HCT116 (cell line): ENCODE measurements around the gene SPON1. TPM values are rescaled to one million over a fixed set of nuclear protein-coding genes. Genes with fewer than 3 reads are reported as not detected.

Source experiments
- ATAC-seq: fragments of 200-7000 bp; cut with Tn5 transposase; 2 replicates; pipeline ENCODE4 v1.9.1; 2020; ENCODE audit warnings: mild to moderate bottlenecking, moderate library complexity
- BruUV-seq: library from RNA; stranded (reverse); fragments of 400-500 nt; replicated peaks from 2 replicates; lab custom pipeline; 2021; lab: Mats Ljungman, UMichigan
- CTCF ChIA-PET: fragments of 300-600 bp; sonication (Branson Sonifier 250); formaldehyde crosslinking; loops from one replicate; lab custom pipeline; 2021; ENCODE audit warnings: antibody characterized with exemption; lab: Charles Lee
- POLR2A ChIA-PET: fragments of 300-600, 350-600 bp; sonication (Branson Sonifier 250); formaldehyde crosslinking; loops from one replicate; lab custom pipeline; 2021; ENCODE audit warnings: antibody characterized with exemption; lab: Charles Lee
- RAD21 ChIA-PET, 2 experiments: fragments of 300-600 bp; sonication (Branson Sonifier 250); formaldehyde crosslinking; loops; one replicate each; lab custom pipeline; 2023; ENCODE audit warnings: low total read pairs in 2 of 2; ENCODE audit not compliant: uncharacterized antibody in 2 of 2, unreplicated experiment in 2 of 2, low non-redundant PET in 1 of 2; lab: Charles Lee
- DNase-seq: peaks from one replicate; pipeline ENCODE4 v3.0.0-alpha.2; 2010; ENCODE audit warnings: low read depth, low spot score
- H2AFZ ChIP-seq: fragments of 200-600 bp; shearing (Covaris generic), sonication (generic); 2 replicates; pipeline ENCODE4 v1.6.1; 2017; ENCODE audit warnings: low read depth, mixed run types, mixed read lengths, antibody characterized with exemption, low read length; ENCODE audit not compliant: poor library complexity, severe bottlenecking
- H3K27ac ChIP-seq: 2 replicates; pipeline ENCODE4 v1.5.1; 2012; ENCODE audit warnings: low read depth, low read length
- H3K27me3 ChIP-seq: fragments of 200-600 bp; sonication (generic); 2 replicates; pipeline ENCODE4 v1.6.1; 2016; ENCODE audit warnings: mixed run types, low read length, mixed read lengths; ENCODE audit not compliant: insufficient read depth
- H3K36me3 ChIP-seq, 2 experiments: fragments of 200-500 bp in 1 of 2; fragments of 200-600 bp in 1 of 2; sonication (Bioruptor generic) in 1 of 2; sonication (generic) in 1 of 2; 2 replicates each; pipeline versions ENCODE4 v1.5.1 to v1.6.1; 2014 to 2016; ENCODE audit warnings: low read length in 2 of 2, inconsistent platforms in 1 of 2, mixed read lengths in 1 of 2, mixed run types in 1 of 2; ENCODE audit not compliant: insufficient read depth in 2 of 2, control insufficient read depth in 1 of 2
- H3K4me1 ChIP-seq, 2 experiments: fragments of 200-600 bp in 1 of 2; sonication (generic) in 1 of 2; 2 replicates each; pipeline versions ENCODE4 v1.5.1 to v1.6.1; 2012 to 2017; ENCODE audit warnings: low read length in 2 of 2, inconsistent platforms in 1 of 2, mild to moderate bottlenecking in 1 of 2, mixed read lengths in 1 of 2, mixed run types in 1 of 2, moderate library complexity in 1 of 2; ENCODE audit not compliant: insufficient read depth in 2 of 2, control insufficient read depth in 1 of 2
- H3K4me2 ChIP-seq: fragments of 200-600 bp; sonication (generic); 2 replicates; pipeline ENCODE4 v1.6.1; 2017; ENCODE audit warnings: mixed run types, low read length, mixed read lengths
- H3K4me3 ChIP-seq, 2 experiments: fragments of 200-600 bp in 1 of 2; sonication (generic) in 1 of 2; replicated peaks in 1 of 2; 2 replicates each; pipeline ENCODE4 v1.5.1; 2011 to 2016; ENCODE audit warnings: low read length in 2 of 2, control low read depth in 1 of 2, low read depth in 1 of 2, mild to moderate bottlenecking in 1 of 2, mixed read lengths in 1 of 2, mixed run types in 1 of 2
- H3K79me2 ChIP-seq: fragments of 200-600 bp; sonication (generic); 2 replicates; pipeline ENCODE4 v1.6.1; 2017; ENCODE audit warnings: mild to moderate bottlenecking, mixed run types, low read length, moderate library complexity, mixed read lengths; ENCODE audit not compliant: insufficient read depth
- H3K9ac ChIP-seq: fragments of 200-600 bp; sonication (generic); 2 replicates; pipeline ENCODE4 v1.6.1; 2016; ENCODE audit warnings: low read length, mixed read lengths
- H3K9me2 ChIP-seq: fragments of 200-600 bp; sonication (generic), shearing (Covaris generic); 2 replicates; pipeline ENCODE4 v1.6.1; 2017; ENCODE audit warnings: mixed run types, mild to moderate bottlenecking, moderate library complexity; ENCODE audit not compliant: insufficient read depth
- H3K9me3 ChIP-seq, 2 experiments: fragments of 200-500 bp in 1 of 2; fragments of 200-600 bp in 1 of 2; sonication (Bioruptor generic) in 1 of 2; sonication (generic) in 1 of 2; 2 replicates each; pipeline ENCODE4 v1.6.1; 2014 to 2017; ENCODE audit warnings: low read length in 2 of 2, mixed read lengths in 2 of 2, inconsistent platforms in 1 of 2, low read depth in 1 of 2, mild to moderate bottlenecking in 1 of 2, mixed run types in 1 of 2, moderate library complexity in 1 of 2; ENCODE audit not compliant: control insufficient read depth in 1 of 2, insufficient read depth in 1 of 2
- H4K20me1 ChIP-seq: fragments of 200-600 bp; sonication (generic), shearing (Covaris generic); 2 replicates; pipeline ENCODE4 v1.6.1; 2017; ENCODE audit warnings: mixed run types, mild to moderate bottlenecking, moderate library complexity; ENCODE audit not compliant: insufficient read depth
- ATF3 ChIP-seq: IDR thresholded peaks from 2 replicates; pipeline ENCODE4 v1.6.1; 2012
- CBX3 ChIP-seq: IDR thresholded peaks from 2 replicates; pipeline ENCODE4 v1.6.1; 2012; ENCODE audit warnings: low read depth
- CEBPB ChIP-seq: IDR thresholded peaks from 2 replicates; pipeline ENCODE4 v1.6.1; 2012; ENCODE audit warnings: low read depth
- EGR1 ChIP-seq: IDR thresholded peaks from 2 replicates; pipeline ENCODE4 v1.6.1; 2012; ENCODE audit warnings: low read depth
- ELF1 ChIP-seq: IDR thresholded peaks from 2 replicates; pipeline ENCODE4 v1.6.1; 2012; ENCODE audit warnings: low read depth, borderline replicate concordance
- EZH2 ChIP-seq: fragments of 200-600 bp; sonication (generic); IDR thresholded peaks from 2 replicates; pipeline ENCODE4 v1.6.1; 2017; ENCODE audit warnings: antibody characterized with exemption, mixed run types
- EZH2phosphoT487 ChIP-seq: fragments of 200-600 bp; IDR thresholded peaks from 2 replicates; pipeline ENCODE4 v1.6.1; 2018; ENCODE audit warnings: antibody characterized with exemption, borderline replicate concordance
- FOSL1 ChIP-seq: IDR thresholded peaks from 2 replicates; pipeline ENCODE4 v1.6.1; 2012; ENCODE audit warnings: low read depth
- JUND ChIP-seq: IDR thresholded peaks from 2 replicates; pipeline ENCODE4 v1.6.1; 2012
- POLR2AphosphoS5 ChIP-seq: IDR thresholded peaks from 2 replicates; pipeline ENCODE4 v1.6.1; 2011; ENCODE audit warnings: mild to moderate bottlenecking, low read depth, low read length, moderate library complexity
- RAD21 ChIP-seq: IDR thresholded peaks from 2 replicates; pipeline ENCODE4 v1.6.1; 2012; ENCODE audit warnings: low read depth, mild to moderate bottlenecking
- SIN3A ChIP-seq: IDR thresholded peaks from 2 replicates; pipeline ENCODE4 v1.6.1; 2012; ENCODE audit warnings: low read depth
- SRF ChIP-seq: IDR thresholded peaks from 2 replicates; pipeline ENCODE4 v1.6.1; 2012; ENCODE audit warnings: low read depth
- TCF7L2 ChIP-seq: IDR thresholded peaks from 2 replicates; pipeline ENCODE4 v1.7.0; 2011; ENCODE audit warnings: borderline replicate concordance, inconsistent platforms; ENCODE audit not compliant: insufficient read depth, insufficient read length; ENCODE audit errors: extremely low read depth
- YY1 ChIP-seq: IDR thresholded peaks from 2 replicates; pipeline ENCODE4 v1.6.1; 2011; ENCODE audit warnings: low read length, low read depth, moderate library complexity, mild to moderate bottlenecking; ENCODE audit not compliant: insufficient replicate concordance; ENCODE audit errors: extremely low read depth
- ZBTB33 ChIP-seq: IDR thresholded peaks from 2 replicates; pipeline ENCODE4 v1.6.1; 2011; ENCODE audit warnings: mild to moderate bottlenecking, low read length, moderate library complexity; ENCODE audit not compliant: insufficient replicate concordance; ENCODE audit errors: extremely low read depth
- ZFX ChIP-seq: fragments of 450-650 bp; IDR thresholded peaks from 2 replicates; pipeline ENCODE4 v1.6.1; 2017
- ZNF274 ChIP-seq: fragments of 200-500 bp; sonication (Bioruptor generic); IDR thresholded peaks from 2 replicates; pipeline ENCODE4 v1.6.1; 2014; ENCODE audit warnings: mild to moderate bottlenecking, low read depth, low read length, inconsistent platforms
- intact Hi-C: fragments of 100-400 bp; cut with micrococcal nuclease; formaldehyde crosslinking; loops from 2 replicates; pipeline ENCODE4 v1.10.0; 2022
- total RNA-seq: library from RNA; stranded (reverse); gene quantifications from one replicate; pipeline ENCODE4 v1.2.1, GENCODE V29; 2021; ENCODE audit not compliant: unreplicated experiment
- TF ChIP-seq, protein P1 (sequence below), 3 experiments: fragments of 200-600 bp in 1 of 3; sonication (generic) in 1 of 3; IDR thresholded peaks in 2 of 3; conservative IDR thresholded peaks in 1 of 3; 2 replicates each; pipeline ENCODE4 v1.5.1; 2012 to 2017; ENCODE audit warnings: low read depth in 2 of 3, low read length in 2 of 3, antibody characterized with exemption in 1 of 3, borderline replicate concordance in 1 of 3, control low read depth in 1 of 3, mild to moderate bottlenecking in 1 of 3, mixed read lengths in 1 of 3, mixed run types in 1 of 3, moderate library complexity in 1 of 3; ENCODE audit not compliant: insufficient read depth in 1 of 3
- TF ChIP-seq, protein P2 (sequence below): IDR thresholded peaks from 2 replicates; pipeline ENCODE4 v1.6.1; 2012

Gene SPON1
- total RNA-seq, 1 experiment from 2014 or later, result 0.17 TPM

GRCh38 chr11:14158393-14158792 is 195.9 kb downstream of the SPON1 start (continued):
- TF ChIP-seq CEBPB, result no peak

- Histone ChIP-seq H3K9me2 (no peaks in the 10 kb centered on the region), H3K27me3 (no peaks in the 10 kb centered on the region), H3K9me3 (no peaks in the 10 kb centered on the region), H3K9ac (no peak overlapping the region), H2AFZ (no peak overlapping the region), H3K27ac (no peak overlapping the region), H3K79me2 (no peaks in the 10 kb centered on the region), H3K4me2 (no peak overlapping the region), H4K20me1 (no peaks in the 10 kb centered on the region), H3K36me3 (no peaks in the 10 kb centered on the region), H3K4me3 (no peak overlapping the region), H3K4me1 (peaks cover 0 to 6% of the 10 kb centered on the region in 2 experiments; a peak in 1 of 4 replicates)
- TF ChIP-seq JUND (no peak), EZH2 (no peak), FOSL1 (no peak), POLR2AphosphoS5 (no peak), ZFX (no peak), RAD21 (no peak), EZH2phosphoT487 (no peak), EGR1 (no peak), CBX3 (no peak), ATF3 (no peak), ZBTB33 (no peak), CEBPB (no peak), YY1 (no peak), ZNF274 (no peak), SIN3A (no peak), TCF7L2 (no peak), SRF (no peak), ELF1 (no peak)
- TF ChIP-seq, protein P1, sequence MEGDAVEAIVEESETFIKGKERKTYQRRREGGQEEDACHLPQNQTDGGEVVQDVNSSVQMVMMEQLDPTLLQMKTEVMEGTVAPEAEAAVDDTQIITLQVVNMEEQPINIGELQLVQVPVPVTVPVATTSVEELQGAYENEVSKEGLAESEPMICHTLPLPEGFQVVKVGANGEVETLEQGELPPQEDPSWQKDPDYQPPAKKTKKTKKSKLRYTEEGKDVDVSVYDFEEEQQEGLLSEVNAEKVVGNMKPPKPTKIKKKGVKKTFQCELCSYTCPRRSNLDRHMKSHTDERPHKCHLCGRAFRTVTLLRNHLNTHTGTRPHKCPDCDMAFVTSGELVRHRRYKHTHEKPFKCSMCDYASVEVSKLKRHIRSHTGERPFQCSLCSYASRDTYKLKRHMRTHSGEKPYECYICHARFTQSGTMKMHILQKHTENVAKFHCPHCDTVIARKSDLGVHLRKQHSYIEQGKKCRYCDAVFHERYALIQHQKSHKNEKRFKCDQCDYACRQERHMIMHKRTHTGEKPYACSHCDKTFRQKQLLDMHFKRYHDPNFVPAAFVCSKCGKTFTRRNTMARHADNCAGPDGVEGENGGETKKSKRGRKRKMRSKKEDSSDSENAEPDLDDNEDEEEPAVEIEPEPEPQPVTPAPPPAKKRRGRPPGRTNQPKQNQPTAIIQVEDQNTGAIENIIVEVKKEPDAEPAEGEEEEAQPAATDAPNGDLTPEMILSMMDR (IDR thresholded peaks at IDR 0.05 in 2 of 3, conservative IDR thresholded peaks at IDR 0.05 in 1 of 3; ENCODE audit: borderline replicate concordance in 1 of 3, insufficient read depth in 1 of 3, low read depth in 2 of 3, low read length in 2 of 3), result no peak
- TF ChIP-seq, protein P2, sequence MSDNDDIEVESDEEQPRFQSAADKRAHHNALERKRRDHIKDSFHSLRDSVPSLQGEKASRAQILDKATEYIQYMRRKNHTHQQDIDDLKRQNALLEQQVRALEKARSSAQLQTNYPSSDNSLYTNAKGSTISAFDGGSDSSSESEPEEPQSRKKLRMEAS, result no peak
- CTCF ChIA-PET, result interaction anchor here (1.6 kb wide), 1 partner anchor 15 kb away, joined by 4 read pairs; no protein-coding TSS in a partner anchor
- ATAC-seq (no peak), DNase-seq (no peak)
- RAD21 ChIA-PET, result no interaction called here
- intact Hi-C loops, result no loop called here
- no TSS peak for BruUV-seq
- POLR2A ChIA-PET, result no interaction called here
Measured at GRCh38 chr11:14163576-14163975, 201.1 kb downstream of the SPON1 start.
